OCI-M1 (cell line): ENCODE data around the gene PHLPP1.
A peak's percentile ranks its signal among the peaks of the same experiment; 100 is the strongest.

Experiments used
- DNase-seq: peaks from one replicate; lab custom pipeline; 2025; lab: John Stamatoyannopoulos, UW

Gene PHLPP1

GRCh38 chr18:62850619-62851306 is 135.4 kb downstream of the PHLPP1 start:
- peak; percentile 92 for DNase-seq

- DNase-seq = no peak
Measured at GRCh38 chr18:62852851-62853250, 137.5 kb downstream of the PHLPP1 start.

GRCh38 chr18:62856294-62856693 is 141.0 kb downstream of the PHLPP1 start:
- no peak for DNase-seq

GRCh38 chr18:62857263-62857976 is 142.1 kb downstream of the PHLPP1 start:
- DNase-seq = no peak

GRCh38 chr18:62860062-62860461 is 144.7 kb downstream of the PHLPP1 start:
- no peak for DNase-seq

- DNase-seq = no peak
Measured at GRCh38 chr18:62862466-62862865, 147.1 kb downstream of the PHLPP1 start.

- DNase-seq = peak; percentile 86
Measured at GRCh38 chr18:62863579-62864001, 148.2 kb downstream of the PHLPP1 start.

- no peak for DNase-seq
Measured at GRCh38 chr18:62865498-62865897, 150.2 kb downstream of the PHLPP1 start.

- DNase-seq = no peak
Measured at GRCh38 chr18:62867534-62867933, 152.2 kb downstream of the PHLPP1 start.

- DNase-seq = no peak
Measured at GRCh38 chr18:62868645-62869044, 153.3 kb downstream of the PHLPP1 start.

GRCh38 chr18:62870643-62871042 is 155.3 kb downstream of the PHLPP1 start:
- DNase-seq = no peak

- no peak for DNase-seq
Measured at GRCh38 chr18:62875323-62875722, 160.0 kb downstream of the PHLPP1 start.

GRCh38 chr18:62876111-62876510 is 160.8 kb downstream of the PHLPP1 start:
- no peak for DNase-seq

GRCh38 chr18:62876828-62877227 is 161.5 kb downstream of the PHLPP1 start:
- DNase-seq = no peak

- no peak for DNase-seq
Measured at GRCh38 chr18:62877411-62878221, 162.3 kb downstream of the PHLPP1 start.

GRCh38 chr18:62878305-62878704 is 163.0 kb downstream of the PHLPP1 start:
- DNase-seq = no peak

- no peak for DNase-seq
Measured at GRCh38 chr18:62880034-62880433, 164.7 kb downstream of the PHLPP1 start.

- no peak for DNase-seq
Measured at GRCh38 chr18:62880673-62881364, 165.5 kb downstream of the PHLPP1 start.

- DNase-seq = no peak
Measured at GRCh38 chr18:62881509-62882016, 166.2 kb downstream of the PHLPP1 start.

GRCh38 chr18:62883937-62884735 is 168.8 kb downstream of the PHLPP1 start:
- DNase-seq = no peak

- no peak for DNase-seq
Measured at GRCh38 chr18:62885804-62886203, 170.5 kb downstream of the PHLPP1 start.
